HG03354 (cell line): ENCODE measurements around the gene DFFA.
"Not testable (repeated sequence)": the region's sequence is repeated elsewhere in the genome, so short reads cannot be mapped to it uniquely, and the experiment has no call there.

Experiments
- ATAC-seq: cut with Tn5 transposase; IDR thresholded peaks from one replicate; pipeline ENCODE4 v1.9.1; 2021; ENCODE audit warnings: mild to moderate bottlenecking; ENCODE audit not compliant: unreplicated experiment, poor library complexity, severe bottlenecking

Gene DFFA

GRCh38 chr1:10471411-10472219 lies 714 bp downstream of the DFFA start:
- peak; percentile 7 for ATAC-seq

GRCh38 chr1:10470043-10470442 lies 2.3 kb downstream of the DFFA start:
- ATAC-seq: no peak

DNA sequence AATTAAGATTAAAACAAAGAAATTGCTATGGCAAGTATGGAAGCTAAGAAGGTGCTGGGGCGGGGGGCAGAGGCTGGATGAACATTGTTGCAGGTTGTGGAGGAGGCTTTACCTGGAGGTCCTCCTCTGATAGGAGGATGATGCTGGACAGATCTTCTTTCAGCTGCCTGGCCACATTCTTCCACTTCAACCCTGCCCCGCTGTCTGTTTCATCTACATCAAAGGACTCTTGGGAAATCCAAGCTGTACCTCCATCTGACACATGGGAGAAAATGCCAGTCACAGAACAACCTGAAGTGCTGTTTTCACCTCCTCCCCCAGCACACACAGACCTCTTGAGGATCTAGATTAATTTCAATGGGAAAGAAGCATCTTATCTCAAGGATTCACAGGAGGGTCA lies 5.3 kb downstream of the DFFA start:
- ATAC-seq: no peak

DNA sequence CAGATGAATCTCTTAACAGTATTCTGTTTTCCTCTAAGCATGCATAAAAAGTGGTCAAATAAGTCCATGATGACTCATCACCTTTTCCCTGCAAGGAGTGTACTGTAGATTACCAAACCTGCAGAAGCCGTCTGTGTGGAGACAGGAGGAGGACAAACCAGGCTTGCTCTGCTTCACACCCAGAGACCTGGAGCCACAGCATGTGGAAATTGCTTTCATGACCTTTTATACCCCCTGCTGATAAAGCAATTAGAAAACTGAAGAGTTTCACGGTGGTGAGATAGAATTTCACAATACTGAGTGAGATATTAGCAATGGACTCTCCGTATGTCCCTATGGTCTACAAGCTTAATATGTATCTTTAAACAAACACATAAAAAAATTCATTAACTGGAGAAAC lies 13.1 kb downstream of the DFFA start:
- no peak for ATAC-seq

DNA sequence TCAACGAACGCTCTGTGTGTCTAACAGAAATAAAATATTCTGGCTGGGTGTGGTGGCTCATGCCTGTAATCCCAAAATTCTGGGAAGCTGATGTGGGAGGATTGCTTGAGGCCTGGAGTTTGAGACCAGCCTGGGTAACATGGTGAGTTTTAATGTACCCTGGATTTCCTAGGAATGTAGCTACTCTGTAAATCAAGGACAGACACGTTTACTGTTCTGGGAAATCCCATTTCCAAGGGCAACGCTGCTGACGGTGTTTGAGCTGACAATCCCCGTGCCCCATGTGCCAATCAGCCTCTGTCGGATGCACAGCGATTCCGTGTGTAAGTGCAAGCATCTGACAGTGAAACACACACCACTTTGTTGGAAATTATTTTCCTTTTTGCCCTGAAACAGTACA lies 14.5 kb downstream of the DFFA start:
- ATAC-seq: no peak

DNA sequence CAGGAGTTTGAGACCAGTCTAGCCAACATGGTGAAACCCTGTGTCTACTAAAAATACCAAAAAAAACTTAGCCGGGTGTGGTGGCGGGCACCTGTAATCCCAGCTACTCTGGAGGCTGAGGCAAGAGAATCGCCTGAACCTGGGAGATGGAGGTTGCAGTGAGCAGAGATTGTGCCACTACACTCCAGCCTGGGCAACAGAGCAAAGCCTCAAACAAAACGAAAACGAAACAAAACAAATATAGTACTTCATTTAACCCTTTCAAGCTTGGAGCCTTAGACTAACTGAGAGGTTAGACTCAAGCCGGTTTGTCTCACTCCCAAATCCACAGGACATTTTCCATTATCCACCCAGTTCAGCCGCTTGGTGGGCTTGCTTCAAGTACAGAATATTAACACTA lies 14.9 kb downstream of the DFFA start:
- ATAC-seq: not testable (repeated sequence)

DNA sequence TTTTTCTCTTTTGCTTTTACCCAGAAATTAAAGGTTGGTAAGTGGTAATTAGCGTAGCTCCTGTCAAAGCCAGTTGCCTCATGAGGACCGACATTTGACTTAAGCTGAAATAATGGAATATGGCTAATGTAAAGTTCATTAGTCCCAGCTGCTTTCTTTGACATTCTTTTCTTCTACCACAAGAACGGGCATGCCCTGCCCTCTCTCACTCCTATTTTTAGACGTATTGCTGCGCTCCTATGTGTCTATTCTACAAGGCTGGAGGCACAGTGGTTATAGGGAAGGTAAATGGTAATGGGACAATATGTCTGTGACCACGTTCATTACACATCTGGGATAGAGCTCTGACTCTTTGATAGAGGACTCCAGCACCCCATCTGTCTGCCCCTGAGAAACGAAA lies 15.7 kb downstream of the DFFA start:
- ATAC-seq: no peak

DNA sequence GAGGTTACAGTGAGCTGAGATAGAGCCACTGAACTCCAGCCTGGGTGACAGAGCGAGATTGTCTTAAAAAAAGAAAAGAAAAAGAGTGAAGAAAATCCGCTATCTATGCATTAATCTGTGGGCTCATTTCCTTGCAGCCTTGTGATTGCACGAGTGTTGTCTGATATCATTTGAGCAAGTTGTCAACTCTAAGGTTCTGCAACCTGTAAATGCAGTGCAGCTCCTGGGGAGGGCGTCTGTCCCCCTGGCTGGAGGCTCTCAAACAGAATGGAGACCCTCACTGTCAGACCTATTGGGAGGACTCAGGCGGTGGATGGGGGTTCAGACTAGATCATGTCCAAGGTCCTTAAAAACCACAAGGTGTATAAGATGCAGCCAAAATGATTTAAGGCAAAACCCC lies 16.3 kb downstream of the DFFA start:
- ATAC-seq: no peak

DNA sequence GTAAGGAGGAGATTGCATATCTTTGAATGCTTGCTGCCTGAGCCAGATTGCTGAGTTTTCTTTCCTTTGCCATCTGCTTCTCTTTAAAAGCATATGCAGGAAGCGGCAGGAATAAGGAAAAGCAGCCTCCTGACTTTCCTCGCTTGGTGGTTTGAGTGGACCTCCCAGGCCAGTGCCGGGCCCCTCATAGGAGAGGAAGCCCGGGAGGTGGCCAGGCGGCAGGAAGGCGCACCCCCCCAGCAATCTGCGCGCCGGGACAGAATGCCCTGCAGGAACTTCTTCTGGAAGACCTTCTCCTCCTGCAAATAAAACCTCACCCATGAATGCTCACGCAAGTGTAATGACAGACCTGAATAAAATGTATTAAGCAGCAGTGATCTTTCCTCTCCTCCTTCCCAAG lies 21.0 kb downstream of the DFFA start:
- ATAC-seq: no peak

DNA sequence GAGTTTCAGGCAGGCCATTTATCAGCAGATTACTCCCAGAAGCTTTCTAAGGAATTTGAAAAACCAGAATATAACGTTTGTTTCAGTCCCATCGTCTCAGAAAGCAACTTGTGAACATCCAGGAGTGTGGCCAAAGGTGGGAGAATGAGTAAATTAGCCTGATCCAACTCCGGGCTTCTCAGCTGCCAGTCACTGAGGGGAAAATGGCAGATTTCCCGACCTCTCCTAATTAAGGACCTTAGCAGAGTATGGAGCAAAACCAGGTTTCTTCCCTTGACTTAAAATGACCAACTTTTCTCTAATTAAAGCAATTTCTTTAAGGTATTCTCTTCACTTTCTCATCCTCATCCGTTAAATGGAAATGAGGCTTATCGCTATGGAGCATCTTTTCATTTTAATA lies 21.5 kb downstream of the DFFA start:
- no peak for ATAC-seq

DNA sequence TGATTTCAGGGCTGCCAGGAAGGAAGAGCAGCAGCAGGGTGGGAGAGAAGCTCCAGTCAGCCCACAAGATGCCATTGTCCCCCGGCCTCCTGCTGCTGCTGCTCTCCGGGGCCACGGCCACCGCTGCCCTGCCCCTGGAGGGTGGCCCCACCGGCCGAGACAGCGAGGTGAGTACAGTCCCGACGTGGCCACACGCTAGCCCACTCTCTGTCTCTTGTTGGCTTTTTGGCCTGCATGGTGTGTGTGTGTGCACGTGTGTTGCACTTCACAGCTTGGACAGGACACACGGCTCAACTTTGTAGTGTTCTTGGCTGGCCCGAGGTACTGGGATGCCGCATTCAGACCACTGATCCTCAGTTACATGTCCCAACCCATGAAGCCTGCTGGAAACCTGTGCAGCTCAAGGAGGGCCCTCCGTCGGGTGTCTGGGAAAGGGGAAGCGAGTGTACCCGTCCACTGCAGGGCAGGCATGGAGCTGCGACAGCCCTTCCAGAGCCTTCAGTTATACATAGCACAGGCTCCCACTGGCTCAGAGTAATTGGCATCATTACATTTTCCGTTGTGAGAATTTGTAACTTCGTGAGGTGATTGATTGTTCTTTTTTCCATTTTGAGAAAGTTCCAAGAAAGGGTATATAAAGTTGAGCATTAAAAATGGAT lies 22.0 kb downstream of the DFFA start:
- no peak for ATAC-seq

DNA sequence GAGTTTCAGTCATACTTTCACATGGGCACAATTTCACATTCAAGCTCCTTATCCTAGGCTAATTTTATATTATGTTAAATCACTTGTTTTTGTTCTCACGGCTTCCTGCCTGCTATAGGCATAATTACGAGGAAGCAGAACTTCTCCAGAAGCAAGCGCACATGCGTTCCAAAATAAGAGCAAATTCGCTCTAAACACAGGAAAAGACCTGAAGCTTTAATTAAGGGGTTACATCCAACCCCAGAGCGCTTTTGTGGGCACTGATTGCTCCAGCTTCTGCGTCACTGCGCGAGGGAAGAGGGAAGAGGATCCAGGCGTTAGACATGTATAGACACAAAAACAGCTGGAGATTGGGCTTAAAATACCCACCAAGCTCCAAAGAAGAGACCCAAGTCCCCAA lies 22.6 kb downstream of the DFFA start, which contains the start of gene CORT:
Gene CORT (plus strand): TSS at position 281 of the 400 bp plus-strand sequence. CDS start 193 bp downstream, outside the sequence.
- no peak for ATAC-seq

GRCh38 chr1:10446790-10447422 lies 25.4 kb downstream of the DFFA start:
- no peak for ATAC-seq

- ATAC-seq: no peak
Measured at GRCh38 chr1:10444795-10445397, 27.4 kb downstream of the DFFA start.

- ATAC-seq: no peak
Measured at GRCh38 chr1:10444248-10444647, 28.1 kb downstream of the DFFA start.

DNA sequence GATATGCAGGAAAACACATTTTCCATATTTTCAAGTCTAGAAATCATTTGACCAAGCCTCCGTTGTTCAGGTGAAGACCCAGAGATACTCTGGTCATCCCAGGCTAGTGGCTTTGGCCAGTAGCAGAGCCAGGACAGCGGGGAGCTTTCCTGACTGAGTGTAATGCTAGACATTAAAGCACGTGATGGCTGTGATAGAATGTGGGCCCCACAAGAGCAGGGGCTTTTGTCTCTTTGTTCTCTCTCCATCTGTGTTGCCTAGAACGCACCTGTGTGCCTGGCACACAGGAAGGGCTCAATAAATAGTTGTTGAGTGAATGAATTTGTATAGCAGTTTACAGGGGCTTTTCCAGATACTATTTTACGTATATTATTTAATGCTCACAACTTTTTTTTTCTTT lies 31.5 kb downstream of the DFFA start:
- ATAC-seq: no peak

DNA sequence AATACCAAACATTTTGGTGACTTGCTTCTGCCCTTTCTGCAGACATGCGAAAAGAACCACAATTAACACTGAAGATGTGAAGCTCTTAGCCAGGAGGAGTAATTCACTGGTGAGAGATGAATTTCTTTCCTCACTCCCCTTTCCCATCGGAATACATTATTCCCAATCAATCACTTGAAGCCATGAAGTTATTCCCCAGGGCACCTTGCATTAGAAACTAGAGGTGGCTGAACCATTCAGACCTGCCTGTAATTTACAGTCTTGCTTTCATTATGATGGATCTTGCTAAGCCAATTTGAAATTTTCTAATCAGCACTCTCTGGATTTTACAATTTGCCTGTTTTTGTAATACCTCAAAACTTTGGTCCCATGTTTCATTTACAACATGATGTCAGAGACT lies 32.0 kb downstream of the DFFA start:
- ATAC-seq: no peak

GRCh38 chr1:10438677-10439163 lies 33.6 kb downstream of the DFFA start:
- no peak for ATAC-seq

DNA sequence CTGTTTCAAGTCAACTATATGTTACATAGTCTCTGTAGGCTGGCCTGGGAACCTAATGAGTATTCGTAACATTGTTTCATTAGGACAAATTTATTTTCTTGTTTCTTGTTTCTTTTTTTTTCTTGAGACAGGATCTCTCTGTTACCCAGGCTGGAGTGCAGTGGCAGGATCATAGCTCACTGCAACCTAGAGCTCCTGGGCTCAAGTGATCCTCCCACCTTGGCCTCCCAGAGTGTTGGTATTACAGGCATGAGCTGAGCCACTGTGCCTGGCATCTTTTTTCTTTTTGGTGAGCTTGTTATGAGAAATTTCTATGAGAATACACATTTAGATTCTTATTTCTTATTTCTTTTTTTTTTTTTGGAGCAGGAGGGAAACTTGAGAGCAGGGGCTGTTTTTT lies 35.3 kb downstream of the DFFA start:
- no peak for ATAC-seq

- no peak for ATAC-seq
Measured at GRCh38 chr1:10434590-10434989, 37.7 kb downstream of the DFFA start.
